Measurements from ENCODE around the gene GALNT16. TPM values are rescaled to one million over a fixed set of nuclear protein-coding genes. Genes with fewer than 3 reads are reported as not detected.

Gene GALNT16
- polyA plus RNA-seq, 3 donors = 0.01 TPM; not detected in 2

DNA sequence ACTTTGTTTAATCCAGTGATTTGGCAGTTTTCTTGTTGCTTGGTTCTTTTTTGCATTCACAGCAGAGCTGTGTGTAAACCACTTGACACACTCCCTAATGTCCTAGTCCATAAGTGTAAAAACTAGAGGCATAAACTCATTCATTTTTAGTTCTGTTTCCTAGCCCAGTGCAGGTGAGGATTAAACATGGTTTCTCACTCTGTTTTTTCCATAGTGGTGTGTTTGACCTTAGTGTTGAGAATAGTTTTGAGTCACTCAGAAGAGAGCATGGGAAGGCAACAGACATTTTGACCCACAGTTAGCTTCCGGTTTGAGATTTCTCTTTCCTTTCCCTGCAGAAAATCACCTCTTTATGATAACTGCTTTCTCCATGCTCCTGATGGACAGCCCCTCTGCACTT is 24.2 kb upstream of the GALNT16 start:
- WGBS (ENCODE audit: insufficient coverage) = no CpG with 5 or more reads among the region's 1 CpG
- no peak overlapping the region for H3K4me2 ChIP-seq (replicated peaks; ENCODE audit: extremely low read depth, low read length, poor library complexity, severe bottlenecking)
- H3K36me3 Mint-ChIP-seq = peaks cover 36 to 44% of the 10 kb centered on the region in 2 donors
- TF ChIP-seq, protein P1, sequence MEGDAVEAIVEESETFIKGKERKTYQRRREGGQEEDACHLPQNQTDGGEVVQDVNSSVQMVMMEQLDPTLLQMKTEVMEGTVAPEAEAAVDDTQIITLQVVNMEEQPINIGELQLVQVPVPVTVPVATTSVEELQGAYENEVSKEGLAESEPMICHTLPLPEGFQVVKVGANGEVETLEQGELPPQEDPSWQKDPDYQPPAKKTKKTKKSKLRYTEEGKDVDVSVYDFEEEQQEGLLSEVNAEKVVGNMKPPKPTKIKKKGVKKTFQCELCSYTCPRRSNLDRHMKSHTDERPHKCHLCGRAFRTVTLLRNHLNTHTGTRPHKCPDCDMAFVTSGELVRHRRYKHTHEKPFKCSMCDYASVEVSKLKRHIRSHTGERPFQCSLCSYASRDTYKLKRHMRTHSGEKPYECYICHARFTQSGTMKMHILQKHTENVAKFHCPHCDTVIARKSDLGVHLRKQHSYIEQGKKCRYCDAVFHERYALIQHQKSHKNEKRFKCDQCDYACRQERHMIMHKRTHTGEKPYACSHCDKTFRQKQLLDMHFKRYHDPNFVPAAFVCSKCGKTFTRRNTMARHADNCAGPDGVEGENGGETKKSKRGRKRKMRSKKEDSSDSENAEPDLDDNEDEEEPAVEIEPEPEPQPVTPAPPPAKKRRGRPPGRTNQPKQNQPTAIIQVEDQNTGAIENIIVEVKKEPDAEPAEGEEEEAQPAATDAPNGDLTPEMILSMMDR (IDR thresholded peaks at IDR 0.05) = no peak
- H3K79me2 ChIP-seq (ENCODE audit: insufficient read depth, low read length) = no peaks in the 10 kb centered on the region
- H3K27me3 Mint-ChIP-seq (ENCODE audit: low read depth in 3 of 3) = peaks cover 0 to 1% (median 1%) of the 10 kb centered on the region in 3 donors
- DNase-seq = no peak
- no peak overlapping the region for H2AFZ ChIP-seq (ENCODE audit: insufficient read depth, low read depth, low read length, poor library complexity, severe bottlenecking)
- no peaks in the 10 kb centered on the region for H3K9me3 ChIP-seq (replicated peaks in 1 of 2; ENCODE audit: control insufficient read depth in 1 of 2, insufficient read depth in 1 of 2, low read length in 2 of 2)
- intact Hi-C loops (cut with micrococcal nuclease) = no loop called here
- no peak overlapping the region for H3K27ac ChIP-seq (ENCODE audit: low read depth in 1 of 2, low read length in 2 of 2)
- no peak overlapping the region for H3K4me3 Mint-ChIP-seq
- H3K9ac ChIP-seq (ENCODE audit: insufficient read depth, low read length, poor library complexity, severe bottlenecking) = no peak overlapping the region
- H3K9me3 Mint-ChIP-seq = no peaks in the 10 kb centered on the region
- H3K27ac Mint-ChIP-seq = no peak overlapping the region
- H3K36me3 ChIP-seq (replicated peaks in 1 of 2; ENCODE audit: control insufficient read depth in 1 of 2, insufficient read depth in 2 of 2, low read length in 2 of 2) = peaks cover 28 to 63% of the 10 kb centered on the region in 2 donors
- H3K27me3 ChIP-seq (ENCODE audit: control insufficient read depth in 2 of 2, insufficient read depth in 2 of 2, low read length in 2 of 2) = no peaks in the 10 kb centered on the region
- no peaks in the 10 kb centered on the region for H4K20me1 ChIP-seq (ENCODE audit: insufficient read depth, low read length)
- H3K4me3 ChIP-seq (replicated peaks in 1 of 3; ENCODE audit: low read depth in 2 of 3, low read length in 3 of 3) = no peak overlapping the region
- H3K4me1 Mint-ChIP-seq = no peaks in the 10 kb centered on the region
- H3K4me1 ChIP-seq (ENCODE audit: control insufficient read depth in 1 of 2, insufficient read depth in 2 of 2, low read length in 2 of 2) = no peaks in the 10 kb centered on the region

DNA sequence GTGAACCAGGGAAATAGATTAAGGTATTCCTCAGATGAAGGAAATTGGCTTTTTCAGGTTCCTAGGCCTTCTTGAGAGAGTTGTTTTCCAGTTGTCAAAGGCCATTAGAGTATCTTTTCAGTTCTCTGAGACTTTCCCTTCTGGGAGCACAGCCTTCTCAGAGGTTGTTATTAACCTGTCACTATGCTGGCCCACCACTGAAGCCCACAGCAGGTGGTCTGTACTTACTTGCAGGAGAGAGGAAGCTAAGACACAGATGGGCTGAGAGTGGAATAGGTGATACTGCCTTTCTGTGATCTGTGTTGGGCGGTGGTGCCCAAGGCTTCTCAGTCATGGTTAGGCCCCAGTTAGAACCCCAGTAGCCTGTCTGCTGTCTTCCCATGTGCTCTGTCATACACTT is 22.8 kb upstream of the GALNT16 start:
- Histone ChIP-seq H3K4me1 (ENCODE audit: control insufficient read depth in 1 of 2, insufficient read depth in 2 of 2, low read length in 2 of 2) (no peaks in the 10 kb centered on the region), H3K27me3 (ENCODE audit: control insufficient read depth in 2 of 2, insufficient read depth in 2 of 2, low read length in 2 of 2) (no peaks in the 10 kb centered on the region), H3K9ac (ENCODE audit: insufficient read depth, low read length, poor library complexity, severe bottlenecking) (no peak overlapping the region), H3K36me3 (replicated peaks in 1 of 2; ENCODE audit: control insufficient read depth in 1 of 2, insufficient read depth in 2 of 2, low read length in 2 of 2) (peaks cover 28 to 61% of the 10 kb centered on the region in 2 donors), H3K4me2 (replicated peaks; ENCODE audit: extremely low read depth, low read length, poor library complexity, severe bottlenecking) (no peak overlapping the region), H3K9me3 (replicated peaks in 1 of 2; ENCODE audit: control insufficient read depth in 1 of 2, insufficient read depth in 1 of 2, low read length in 2 of 2) (no peaks in the 10 kb centered on the region), H4K20me1 (ENCODE audit: insufficient read depth, low read length) (no peaks in the 10 kb centered on the region), H3K27ac (ENCODE audit: low read depth in 1 of 2, low read length in 2 of 2) (no peak overlapping the region), H2AFZ (ENCODE audit: insufficient read depth, low read depth, low read length, poor library complexity, severe bottlenecking) (no peak overlapping the region), H3K4me3 (replicated peaks in 1 of 3; ENCODE audit: low read depth in 2 of 3, low read length in 3 of 3) (no peak overlapping the region), H3K79me2 (ENCODE audit: insufficient read depth, low read length) (no peaks in the 10 kb centered on the region)
- no peak overlapping the region for H3K27ac Mint-ChIP-seq
- no peak for DNase-seq
- no peak overlapping the region for H3K4me3 Mint-ChIP-seq
- 100% methylated on average over 1 of the region's 1 CpG for WGBS (ENCODE audit: insufficient coverage)
- H3K27me3 Mint-ChIP-seq (ENCODE audit: low read depth in 3 of 3) = peaks cover 0 to 1% (median 0%) of the 10 kb centered on the region in 3 donors
- no peaks in the 10 kb centered on the region for H3K4me1 Mint-ChIP-seq
- TF ChIP-seq, protein P1 (IDR thresholded peaks at IDR 0.05) = no peak
- intact Hi-C loops (cut with micrococcal nuclease) = no loop called here
- peaks cover 31 to 50% of the 10 kb centered on the region in 2 donors for H3K36me3 Mint-ChIP-seq
- no peaks in the 10 kb centered on the region for H3K9me3 Mint-ChIP-seq
